ENCODE measurements around the gene PTGIS.

PTGIS gene

DNA sequence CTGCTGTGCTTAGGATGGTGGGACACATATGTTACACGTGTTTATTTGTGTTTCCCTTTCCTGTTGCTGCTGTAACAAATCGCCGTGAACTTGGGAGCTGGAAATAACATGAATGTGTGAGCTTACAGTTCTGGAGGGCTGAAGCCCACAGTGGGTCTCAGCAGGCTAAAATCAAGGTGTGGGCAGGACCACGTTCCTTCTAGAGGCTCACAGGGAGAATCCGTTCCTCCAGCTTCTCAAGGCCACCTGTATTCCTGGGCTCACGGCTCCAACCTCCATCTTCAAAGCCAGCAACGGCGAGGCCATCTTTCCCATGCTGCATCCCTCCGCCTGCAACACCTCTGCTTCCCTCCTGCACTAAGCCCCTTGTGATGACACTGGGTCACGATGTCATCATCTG lies 27.4 kb upstream of the PTGIS start:
- DNase-seq: no peak

DNA sequence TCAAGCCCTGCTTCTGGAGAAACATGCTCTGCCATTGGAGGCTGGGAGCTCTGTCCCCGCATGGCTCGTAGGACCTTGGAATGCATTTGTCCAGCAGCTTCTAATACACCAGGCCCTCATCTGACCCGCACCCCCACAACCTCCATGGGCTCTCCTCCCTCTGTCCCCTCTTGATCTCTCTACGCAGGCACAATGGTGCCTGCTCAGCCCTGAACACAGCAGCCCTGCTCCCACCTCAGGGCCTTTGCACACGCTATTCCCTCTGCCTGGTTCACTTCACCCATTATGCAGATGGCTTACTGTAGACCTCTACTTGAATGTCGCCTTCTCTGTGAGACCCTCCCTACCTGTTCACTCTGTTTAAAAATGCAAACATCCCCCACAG lies 27.0 kb upstream of the PTGIS start:
- DNase-seq: no peak

DNA sequence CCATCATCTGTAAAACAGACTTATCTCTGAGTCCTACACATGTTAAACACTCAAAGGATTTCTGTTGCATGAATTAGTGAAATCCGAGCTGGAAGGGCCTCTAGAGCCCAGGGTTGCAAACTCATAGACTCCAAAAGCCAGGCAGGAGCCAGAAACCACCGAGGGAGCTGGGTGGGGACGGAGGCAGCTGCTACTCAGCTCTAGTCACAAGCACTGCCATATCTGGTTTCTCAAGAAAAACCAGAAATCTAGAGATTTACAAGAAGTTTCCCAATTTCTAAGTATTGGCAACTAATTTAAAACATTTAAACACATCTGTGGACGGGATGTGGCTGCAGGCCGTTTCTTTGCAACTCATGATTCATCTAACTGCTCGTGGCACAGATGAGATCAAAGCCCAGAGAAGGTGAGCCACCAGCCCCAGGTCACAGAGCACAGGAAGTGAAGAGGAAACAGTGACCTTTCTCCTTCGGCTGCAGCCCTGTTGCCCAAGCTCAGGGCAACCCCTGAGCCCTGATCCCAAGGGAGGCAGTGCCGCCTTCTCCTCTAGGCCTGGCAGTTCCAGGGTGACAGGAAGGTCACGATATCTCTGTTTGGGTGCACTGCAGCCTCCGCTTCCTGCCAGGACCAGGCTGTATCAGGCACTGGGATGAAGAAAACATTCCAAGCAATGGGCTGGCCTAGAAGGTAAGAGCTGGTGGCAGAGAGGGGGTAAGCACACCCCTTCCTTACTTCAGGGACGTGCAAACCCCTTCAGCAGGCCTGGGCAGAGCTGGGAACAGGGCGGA lies 26.4 kb upstream of the PTGIS start:
- peak; percentile 71 for DNase-seq

DNA sequence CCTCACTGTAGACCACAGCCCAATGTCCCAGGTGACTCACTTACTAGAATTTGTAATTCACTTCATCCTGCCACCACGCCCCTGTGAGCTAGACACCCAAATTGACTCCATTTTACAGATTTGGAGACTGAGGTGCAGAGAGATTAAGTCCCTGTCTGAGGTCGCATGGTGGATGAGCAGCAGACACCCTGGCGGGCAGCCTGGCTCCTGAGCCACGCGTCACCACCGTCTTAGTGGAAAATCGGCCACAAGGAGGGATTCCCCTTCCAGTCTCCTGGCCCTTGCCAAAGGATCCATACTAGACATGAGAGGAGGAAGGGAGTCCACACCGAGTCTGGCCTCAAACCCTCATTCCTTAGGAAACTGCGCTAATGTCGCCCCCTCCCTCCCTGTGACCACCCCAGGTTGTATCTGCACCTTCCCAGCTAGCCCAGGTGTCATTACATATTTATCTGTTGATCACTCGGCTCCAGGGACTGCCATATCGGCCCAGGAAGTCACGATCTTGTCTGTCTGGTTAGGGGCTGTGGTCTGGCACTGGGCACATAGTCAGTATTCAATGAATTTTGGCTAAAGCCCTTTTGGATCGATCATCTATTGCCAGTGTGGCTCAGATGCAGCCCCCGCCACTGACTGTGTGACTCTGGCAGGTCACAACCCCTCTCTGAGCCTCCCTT lies 25.7 kb upstream of the PTGIS start:
- DNase-seq: no peak

DNA sequence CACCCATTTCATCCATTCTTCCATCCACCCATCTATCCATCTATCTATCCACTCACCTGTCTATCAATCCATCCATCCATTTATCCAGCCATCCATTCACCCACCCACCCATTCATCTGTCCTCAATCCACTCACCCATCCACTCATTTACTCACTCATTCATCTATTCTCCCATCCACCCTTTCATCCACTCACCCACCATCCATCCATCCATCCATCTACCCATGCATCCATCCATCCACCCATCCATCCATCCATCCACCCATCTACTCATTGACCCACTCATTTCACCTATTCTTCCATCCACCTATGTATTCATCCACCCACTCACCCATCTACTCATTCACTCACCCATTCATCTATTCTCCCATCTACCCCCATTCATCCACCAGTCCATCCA lies 24.2 kb upstream of the PTGIS start:
- no peak for DNase-seq

DNA sequence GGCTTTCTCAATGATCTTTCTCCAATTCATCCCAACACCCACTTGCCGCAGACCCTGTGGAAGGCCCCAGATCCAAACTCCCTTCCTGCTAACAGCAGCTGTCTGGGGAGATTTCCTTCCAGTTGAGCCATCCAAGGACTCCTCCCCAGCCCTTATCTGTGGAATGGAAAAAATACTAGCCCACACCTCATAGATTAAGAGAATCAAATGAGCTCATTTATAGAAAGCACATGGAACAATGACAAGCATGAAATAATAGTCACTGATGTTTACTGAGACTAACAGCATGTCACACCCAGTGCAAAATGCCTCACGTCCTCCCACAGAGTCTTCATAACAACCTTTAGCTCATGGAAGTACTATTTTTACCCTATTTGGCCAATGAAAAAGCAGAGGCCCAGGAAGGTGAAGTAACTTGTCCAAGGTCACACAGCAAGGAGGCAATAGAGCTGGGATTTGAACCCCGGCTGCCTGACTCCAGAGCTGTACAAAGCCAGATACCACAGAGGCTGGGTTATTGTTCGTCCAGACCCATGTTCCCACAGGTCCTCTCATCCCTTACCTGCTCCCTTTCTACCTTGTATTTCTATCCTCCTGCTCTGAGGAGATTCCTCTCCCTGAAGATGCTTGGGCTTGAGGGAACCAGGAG lies 23.4 kb upstream of the PTGIS start:
- DNase-seq: no peak

DNA sequence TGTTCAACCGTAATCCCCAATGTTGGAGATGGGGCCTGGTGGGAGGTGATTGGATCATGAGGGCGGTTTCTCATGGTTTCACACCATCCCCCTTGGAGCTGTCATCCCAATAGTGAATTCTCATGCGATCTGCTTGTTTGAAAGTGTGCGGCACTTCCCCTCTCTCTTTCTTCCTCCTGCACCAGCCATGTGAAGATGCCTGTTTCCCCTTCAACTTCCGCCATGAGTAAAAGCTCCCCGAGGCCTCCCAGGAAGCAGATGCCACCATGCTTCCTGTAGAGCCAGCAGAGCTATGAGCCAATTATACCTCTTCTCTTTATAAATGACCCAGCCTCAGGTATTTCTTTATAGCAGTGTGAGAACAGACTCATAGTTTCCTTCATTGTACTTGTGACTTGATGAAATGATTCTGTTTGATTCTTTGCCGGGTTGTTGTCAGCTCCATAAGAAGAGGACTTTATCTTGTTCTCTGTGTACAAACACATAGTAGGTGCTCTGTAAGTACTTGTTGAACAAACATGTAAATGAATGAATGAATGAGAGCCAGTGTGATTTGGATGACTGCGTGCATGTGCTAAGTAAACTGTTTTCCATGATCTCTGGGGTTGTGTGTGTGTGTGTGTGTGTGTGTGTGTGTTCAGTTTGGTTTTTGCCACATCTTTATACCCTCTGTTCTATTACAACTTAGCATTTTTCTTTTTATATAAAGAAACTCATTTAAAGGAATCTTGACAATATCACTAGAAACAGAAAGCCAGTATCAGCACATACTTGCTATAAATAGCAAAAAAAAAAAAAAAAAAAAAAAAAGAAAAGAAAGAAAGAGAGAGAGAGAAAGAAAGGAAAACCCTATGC lies 22.5 kb upstream of the PTGIS start:
- DNase-seq: no peak

DNA sequence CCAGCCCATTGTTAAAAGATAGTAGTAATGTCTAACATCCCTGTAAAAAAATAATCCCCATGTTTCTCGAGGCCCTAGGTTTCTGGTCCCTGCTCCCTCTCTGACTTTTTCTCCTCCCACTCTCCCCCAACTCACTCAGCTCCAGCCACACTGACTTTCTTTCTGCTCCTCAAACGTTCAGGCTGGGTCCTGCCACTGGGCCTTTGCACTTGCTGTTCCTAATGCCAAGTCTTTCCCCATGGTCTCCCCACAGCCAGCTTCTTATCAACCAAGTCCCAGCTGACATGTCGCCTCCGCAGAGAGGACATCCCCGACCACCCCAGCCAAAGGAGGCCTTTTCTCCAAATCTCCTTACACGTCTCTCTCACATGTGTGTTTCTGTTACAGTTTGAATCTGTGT lies 21.8 kb upstream of the PTGIS start:
- no peak for DNase-seq

DNA sequence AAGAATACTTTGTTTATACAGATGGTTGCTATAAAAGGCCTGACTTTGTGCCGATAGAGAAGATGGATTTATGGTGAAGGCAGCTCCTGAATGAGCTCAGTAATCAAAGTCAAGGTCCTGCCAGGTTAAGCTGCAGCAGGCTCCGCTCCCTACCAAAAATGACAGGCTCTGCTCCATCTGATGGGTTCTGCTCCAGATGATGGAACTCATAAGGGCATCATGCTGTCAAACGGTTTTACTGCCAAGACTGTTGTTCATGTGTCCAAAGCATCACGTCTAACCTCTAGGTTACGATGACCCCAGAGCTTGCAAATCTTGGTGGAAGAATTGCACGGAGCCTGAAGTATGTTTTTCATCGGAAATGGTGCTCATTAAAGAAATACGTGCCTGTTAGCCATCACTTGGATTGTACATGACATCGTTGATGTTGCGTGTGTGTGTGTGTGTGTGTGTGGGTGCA lies 19.2 kb upstream of the PTGIS start:
- no peak for DNase-seq

DNA sequence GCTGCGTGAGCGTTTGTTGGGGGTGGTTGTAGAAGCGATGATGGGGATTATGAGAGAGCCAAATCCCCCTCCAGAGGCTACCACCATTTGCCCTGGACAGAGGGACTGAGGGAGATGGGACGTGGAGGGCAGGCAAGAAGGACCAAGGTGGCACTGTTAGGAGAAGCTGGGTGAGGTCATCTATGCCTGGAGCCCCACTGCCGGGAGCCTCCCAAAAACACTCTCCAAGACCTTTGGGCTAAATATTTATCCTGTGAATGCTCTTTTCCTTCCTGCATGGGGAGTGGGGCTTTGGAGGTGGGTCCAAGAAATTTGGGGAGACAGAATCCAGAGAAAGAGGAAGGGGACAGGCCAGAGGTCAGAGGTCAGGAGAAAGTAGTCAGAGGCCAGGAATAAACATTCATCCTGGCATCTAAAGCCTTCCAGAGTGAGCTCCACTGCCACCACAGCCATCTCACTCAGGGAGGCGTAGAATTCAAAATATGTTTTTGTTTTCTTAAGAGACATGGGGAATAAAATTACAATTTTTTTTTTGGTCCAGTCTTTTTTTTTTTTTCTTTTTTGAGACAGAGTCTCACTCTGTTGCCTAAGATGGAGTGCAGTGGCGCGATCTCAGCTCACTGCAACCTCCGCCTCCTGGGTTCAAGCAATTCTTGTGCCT lies 17.8 kb upstream of the PTGIS start:
- DNase-seq: no peak

DNA sequence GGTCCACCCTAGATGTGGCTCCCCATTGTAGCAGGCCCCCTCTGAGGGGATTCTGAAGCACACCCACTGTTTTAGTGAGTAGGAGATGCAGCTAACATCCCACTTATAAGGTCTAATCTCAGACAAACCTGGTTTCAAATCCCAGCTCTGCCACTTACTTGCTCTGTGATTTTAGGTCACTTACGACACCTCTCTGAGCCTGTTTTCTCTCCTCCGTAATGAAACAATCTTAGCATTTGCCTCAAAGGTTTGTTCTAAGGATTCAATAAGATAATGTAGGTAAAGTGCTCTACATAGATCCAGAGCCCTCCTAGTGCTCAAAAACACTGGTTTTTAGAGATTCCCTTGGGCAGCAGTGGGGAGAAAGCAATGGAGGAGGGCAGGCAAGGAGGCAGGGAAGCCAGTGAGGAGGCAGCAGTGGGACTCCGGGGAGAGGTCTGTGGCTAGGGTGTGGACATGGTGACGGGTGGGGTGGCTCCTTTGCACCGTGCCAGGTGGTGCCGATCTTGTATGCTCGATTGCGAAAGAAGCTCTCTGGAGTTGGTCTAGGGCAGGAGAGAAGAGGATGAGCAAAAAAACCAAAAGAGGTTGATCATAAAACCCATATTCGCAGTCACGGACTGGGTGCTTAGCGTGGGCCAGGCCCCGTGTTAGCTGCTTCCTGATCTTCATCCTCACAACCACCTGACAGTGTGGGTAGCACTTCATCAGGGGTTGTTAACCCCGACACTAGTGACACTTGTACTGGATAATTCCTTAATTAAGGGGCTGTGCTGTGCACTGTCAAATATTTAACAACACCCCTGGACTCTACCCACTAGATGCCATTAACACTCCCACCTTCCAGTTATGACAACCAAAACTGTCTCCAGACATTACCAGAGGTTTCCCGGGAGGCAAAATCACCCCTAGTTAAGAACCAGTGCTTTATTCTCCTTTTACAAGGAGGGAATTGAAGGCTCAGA lies 16.8 kb upstream of the PTGIS start:
- DNase-seq: no peak

DNA sequence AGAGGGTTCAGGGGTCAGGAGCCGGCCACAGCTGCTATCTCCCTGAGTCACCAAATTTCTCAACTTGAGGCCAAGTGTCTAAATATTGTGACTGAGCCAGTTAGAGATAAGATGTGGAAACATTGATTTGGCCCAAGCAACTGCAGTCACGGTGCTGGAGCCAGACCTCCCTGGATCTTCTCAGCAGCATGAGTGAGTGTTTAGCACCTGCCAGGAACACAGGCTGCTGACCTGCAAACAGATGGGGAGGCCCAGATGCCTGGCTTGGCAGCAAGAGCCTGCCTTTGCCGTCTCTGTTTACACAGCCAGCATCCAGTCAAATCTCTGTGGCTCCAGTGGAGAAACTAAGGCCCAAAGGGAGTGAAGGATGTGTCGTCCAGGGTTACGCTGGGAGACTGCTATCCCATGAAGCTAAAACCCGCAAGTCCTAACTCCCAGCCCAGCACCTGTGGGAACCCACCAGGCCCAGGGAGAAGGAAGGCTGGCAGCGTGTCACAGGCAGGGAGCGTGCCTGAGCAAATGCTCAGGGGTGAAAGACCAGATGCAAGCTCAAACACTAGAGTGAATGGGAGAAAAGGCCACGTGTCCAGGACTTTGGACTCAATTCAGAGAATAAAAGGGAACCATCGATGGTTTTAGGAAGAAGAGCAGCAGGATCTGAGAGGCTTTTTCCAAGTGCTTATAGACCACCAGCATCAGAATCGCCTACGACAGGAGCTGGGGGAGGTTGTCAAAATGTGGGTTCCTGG lies 15.9 kb upstream of the PTGIS start:
- no peak for DNase-seq

DNA sequence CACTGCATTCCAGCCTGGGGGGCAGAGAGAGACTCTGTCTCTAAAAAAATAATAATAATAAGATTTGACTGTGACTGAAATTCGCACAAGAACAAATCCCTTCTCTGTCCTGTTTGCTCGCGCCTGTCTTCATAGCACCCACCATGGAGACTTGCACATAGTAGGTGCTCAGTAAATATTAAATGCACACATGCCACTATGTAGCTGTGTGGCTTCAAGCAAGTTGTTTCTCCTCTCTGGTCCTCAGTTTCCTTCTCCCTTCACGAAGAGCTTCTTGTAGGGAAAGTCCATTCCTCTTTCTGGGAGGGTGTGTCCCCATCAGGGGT lies 15.4 kb upstream of the PTGIS start:
- no peak for DNase-seq

DNA sequence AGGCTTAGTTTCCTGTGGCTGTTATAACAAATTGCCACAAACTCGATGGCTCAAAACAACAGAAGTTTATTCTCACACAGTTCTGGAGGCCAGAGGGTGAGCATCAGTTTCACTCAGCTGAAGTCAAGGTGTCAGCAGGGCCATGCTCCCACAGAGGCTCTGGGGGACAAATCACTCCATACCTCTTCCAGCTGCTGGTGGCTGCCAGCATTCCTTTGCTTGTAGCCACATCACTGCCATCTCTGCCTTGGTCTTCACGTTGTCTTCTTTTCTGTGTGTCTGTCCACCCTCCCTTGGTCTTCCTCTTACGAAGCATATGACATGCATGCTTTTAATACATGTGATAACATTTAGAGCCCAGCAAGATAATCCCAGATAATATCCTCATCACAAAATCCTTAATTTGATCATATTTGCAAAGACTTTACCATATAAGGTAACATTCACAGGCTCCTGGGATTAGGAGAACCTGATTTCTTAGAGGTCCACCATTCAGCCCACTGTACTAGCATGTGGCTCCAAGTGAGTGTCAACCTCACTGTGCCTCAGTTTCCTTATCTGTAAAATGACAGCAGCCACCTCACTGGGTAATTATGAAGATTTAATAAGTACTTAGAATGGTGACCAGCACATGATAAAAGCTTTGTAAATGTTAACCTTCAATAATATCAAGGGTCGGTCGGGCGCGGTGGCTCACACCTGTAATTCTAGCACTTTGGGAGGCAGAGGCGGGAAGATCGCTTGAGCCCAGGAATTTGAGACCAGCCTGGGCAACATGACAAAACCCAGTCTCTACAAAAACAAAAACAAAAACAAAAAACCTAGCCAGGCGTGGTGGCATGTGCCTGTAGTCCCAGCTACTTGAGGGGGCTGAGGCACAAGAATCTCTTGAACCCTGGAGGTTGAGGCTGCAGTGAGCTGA lies 14.7 kb upstream of the PTGIS start:
- DNase-seq: no peak

DNA sequence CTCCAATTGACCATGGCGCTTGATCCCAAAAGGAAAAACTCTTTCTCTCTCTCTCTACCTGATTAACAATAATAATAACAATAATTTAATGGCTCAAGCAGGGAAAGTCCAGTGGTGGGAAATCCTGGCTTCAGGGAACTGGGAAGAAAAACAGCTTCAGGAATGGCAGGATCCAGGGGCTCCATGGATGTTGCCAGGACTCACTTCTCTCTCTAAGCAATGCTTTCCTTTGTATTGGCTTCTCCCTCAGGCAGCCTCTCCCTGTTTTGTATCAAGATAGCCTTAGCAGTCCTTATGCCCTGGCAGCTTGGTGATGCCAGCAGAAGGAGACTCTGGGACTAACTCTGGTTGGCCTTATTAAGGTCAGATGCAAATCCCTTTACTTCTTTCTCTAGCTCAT lies 13.5 kb upstream of the PTGIS start:
- no peak for DNase-seq

DNA sequence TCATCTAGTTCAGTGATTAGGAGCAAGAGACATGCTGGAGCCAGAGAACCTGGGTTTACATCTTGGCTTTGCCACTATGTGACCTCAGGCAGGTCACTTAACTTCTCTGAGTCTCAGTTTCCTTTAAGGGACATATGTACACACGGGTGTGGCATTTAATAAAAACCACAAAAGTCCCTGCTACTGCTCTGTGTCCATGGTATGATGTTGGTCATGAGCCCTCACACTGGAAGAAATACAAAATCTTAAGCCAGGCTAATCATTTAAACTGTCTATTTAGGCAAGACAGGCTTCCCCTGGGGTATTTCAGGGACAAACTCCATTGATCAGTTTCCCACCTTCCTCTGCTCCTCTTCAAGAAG lies 12.9 kb upstream of the PTGIS start:
- DNase-seq: no peak

DNA sequence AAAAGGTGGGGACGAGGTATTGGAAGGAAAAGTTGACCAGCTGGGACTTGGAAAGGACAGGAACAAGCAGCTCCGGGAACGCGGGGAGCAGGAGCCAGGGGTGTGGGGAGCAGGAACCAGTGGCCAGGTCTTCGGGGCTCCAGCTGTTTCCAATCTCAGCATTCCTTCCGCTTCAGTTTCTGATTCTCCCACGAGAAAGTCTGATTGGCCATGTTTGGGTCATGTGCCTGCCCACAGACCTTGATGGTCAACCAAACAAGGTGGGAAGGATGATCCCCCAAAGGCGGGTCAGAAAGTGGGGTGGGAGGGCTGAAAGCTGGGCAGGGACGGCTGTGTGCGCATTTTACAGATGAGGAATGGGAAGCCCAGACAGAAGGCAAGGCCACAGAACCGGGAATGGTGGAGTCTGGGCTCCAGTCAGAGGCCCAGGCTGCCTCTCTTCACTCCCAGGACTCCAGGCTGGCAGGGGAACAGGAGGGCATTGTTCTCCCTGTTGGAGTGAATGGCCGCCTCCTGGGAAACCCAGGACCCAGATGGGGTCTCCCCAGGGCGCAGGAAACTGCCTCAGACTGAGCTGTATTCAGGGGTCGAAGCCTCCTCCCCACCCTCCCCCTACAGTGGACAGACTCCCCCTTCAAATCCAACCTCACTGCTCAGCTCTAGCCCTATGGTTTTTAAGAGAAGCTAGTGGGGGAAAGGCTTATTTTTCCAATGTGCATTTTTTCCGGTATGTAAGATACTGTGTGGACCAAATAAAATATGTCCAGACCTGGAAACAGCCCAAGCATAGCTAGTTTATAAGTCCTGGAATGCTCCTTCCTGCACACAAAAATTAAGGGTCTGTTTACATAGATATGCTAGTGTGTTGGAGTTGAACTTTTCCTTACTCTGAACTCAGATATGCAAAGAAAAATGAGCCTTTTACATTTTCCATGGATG lies 12.2 kb upstream of the PTGIS start:
- no peak for DNase-seq

DNA sequence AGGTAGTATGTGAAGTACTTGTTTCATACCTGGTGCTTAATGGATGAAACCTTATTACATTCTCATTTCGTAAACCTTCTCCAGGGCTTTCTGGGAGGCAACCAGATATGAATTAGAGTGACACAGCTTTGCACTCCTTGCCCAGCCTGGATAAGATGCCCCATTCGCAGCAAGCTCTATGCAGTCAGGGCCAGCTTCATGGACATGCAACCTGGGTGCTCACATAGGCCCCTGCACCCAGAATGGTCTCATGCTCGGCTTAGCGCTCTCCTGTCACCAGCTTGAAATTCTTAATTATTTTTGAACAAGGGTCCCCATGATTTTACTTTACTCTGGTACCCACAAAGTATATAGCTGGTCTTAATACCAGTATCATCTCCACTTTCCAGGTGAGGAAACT lies 11.3 kb upstream of the PTGIS start:
- DNase-seq: no peak

DNA sequence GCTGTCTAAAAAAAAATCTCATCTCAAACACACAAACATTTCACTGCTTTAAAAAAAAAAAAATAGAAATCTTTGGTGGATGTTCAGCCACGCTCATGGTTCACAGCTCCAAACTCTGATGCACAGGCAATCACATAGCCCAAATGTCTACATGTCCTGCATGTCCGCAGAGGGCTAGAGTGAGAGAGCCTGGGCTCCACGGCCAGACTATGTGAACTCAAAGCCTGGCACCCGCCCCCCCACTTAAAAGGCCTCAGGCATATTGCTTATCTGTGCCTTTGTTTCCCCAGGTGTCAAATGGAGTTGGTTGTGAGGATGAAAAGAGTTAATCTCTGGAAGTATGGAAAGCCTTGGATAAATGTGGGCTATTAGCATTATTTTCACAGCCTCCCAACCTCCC lies 10.5 kb upstream of the PTGIS start:
- DNase-seq: no peak

Data from GOT3 (cell line).